HTERT RPE-1 (cell line): ENCODE measurements around the gene CREBBP.

ENCODE experiments used
- in situ Hi-C: fragments of 300-500 bp; cut with MboI; formaldehyde crosslinking; loops from 4 replicates; pipeline ENCODE4 v1.14.3; 2020; ENCODE audit warnings: low sequenced_read_pairs

Gene CREBBP

DNA sequence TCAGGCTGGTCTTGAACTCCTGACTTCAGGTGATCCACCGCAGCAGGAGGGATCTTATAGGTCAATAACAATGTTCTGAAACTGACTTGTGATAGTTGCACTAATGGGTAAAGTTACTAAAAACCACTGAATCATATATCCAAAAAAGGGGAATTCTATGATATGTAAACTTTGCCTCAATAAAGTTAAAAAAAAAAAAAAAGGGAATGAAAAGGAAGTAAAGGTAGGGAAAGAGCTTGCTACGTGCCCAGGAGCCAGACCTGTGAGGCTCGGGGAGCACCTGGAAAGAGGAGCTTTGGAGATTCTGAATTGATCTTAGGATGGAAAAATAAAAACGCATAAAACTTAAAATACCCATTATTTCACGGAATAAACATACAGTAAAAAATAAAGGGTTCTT, 142.4 kb downstream of the CREBBP start:
- in situ Hi-C loops = no loop called here

DNA sequence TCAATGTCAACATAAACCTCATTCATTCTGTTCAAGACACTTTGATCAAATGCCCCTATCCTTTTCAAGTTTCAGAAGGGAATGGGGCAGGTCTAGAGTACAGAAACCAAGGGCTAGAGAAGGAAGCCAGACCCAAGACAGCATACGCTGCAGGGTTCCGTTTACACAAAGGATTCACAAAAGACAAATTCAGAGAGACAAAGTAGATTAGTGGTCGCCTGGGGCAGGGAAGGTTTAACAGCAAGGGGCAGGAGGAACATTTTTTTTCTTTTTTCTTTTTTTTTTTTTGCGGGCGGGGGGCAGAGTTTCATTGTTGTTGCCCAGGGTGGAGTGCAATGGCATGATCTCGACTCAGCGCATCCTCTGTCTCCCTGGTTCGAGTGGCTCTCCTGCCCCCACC, 143.3 kb downstream of the CREBBP start:
- in situ Hi-C loops = no loop called here

DNA sequence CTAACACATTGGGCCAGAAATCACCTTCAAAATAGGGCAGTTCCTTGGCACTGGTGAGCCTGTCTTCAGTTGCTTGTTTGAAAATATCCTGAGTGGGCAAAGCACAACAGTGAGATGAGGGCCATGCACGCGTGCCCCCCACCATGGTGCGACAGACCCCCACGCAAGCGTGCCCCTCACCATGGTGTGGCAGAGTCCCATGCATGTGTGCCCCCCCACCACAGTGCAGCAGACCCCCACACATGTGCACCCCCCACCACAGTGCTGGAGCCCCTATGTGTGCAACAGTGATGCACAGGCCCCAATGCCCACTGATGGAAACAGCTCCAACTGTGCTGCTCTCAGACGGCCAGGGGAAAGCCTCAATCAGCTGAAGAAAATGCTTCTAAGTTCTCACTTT, 144.4 kb downstream of the CREBBP start:
- in situ Hi-C loops = no loop called here

DNA sequence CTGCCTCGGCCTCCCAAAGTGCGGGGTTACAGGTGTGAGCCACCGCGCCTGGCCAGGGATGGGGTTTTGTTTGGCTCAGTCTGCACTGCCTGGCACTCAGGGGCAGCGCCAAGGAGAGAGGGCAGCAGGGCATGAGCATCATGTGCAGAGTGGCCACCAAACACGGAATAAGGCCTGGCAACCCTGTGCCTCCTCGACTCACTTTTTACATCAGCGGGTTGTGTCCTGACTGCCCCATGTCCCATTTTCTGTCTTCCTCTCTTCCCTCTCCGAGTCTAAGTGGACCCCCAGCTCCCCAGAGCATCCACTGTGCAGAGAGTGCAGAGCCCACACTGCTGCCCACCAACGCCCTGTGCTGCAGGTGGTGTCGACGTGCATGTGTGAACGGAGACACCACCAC, 145.0 kb downstream of the CREBBP start:
- in situ Hi-C loops = no loop called here

DNA sequence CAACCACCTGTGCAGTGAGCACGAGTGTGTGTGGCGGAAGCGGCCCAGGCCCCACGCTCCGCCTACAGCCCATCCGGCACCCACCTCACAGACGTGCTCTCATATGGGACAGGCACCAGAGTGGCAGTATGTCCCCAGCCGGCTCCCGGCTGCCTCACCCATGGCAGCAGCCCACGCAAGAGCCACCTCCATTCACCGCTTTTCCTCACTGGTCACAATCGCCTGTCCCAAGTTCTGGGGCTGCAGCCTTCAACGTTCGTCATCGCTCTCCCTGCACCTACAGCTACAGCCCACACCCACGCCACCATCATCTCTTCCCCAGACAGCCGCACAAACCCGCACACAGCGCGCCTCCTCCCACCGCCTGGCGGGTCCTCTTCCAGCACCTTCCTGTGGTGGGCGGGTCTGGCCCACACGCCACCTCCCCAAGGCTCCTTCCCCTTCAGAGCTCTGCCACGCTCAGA, 145.7 kb downstream of the CREBBP start:
- in situ Hi-C loops = no loop called here

DNA sequence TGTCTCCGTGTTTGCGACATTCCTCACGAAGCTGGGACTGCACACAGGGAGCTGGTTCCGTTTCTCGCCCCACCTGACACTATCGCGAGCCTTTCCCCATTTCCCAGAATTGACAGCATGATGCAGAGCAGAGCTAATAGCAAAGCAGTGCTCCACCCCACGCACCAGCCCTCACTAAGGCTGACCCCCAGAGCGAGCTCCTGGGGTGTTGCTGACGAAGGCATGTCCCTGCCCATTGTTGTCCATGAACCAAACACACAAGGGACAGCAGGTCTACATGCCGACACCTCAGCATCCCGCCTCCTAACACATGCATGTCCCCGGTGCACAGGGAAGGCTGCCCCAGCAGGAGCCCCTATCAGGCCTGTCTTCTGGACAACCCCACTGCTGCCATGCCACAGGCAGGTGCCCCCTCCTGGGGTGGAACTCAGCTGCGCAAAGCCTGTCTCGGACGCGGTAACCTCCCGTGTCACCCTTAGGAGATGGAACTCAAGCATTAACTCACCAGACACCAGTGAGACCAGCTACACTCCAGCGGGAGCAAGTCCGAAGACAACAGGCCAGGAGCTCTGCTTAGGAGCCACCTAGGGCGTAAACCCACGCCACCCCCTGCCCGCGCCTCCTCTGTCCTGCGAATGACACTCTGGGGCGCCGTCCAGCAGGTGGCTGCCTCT, 146.3 kb downstream of the CREBBP start:
- in situ Hi-C loops = no loop called here

DNA sequence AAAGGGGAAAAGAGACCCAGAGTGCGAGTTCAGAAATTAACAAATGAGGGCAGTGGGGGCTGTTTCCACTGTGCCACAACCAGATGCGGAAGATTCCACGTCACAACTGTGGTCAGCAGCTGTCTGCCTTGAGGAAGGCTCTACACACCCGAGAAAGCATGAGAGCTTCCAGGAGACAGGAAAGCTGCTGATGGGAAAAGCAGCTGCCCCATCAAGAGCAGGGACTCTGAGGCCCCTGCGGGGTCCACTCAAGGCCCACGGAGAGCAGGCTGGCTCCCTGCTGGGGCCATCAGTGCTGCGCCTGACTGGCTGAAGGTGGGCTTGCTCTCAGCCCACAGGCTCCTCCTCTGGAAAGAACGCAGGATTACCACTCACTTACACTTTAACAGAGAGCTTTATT, 148.3 kb downstream of the CREBBP start:
- in situ Hi-C loops = no loop called here

DNA sequence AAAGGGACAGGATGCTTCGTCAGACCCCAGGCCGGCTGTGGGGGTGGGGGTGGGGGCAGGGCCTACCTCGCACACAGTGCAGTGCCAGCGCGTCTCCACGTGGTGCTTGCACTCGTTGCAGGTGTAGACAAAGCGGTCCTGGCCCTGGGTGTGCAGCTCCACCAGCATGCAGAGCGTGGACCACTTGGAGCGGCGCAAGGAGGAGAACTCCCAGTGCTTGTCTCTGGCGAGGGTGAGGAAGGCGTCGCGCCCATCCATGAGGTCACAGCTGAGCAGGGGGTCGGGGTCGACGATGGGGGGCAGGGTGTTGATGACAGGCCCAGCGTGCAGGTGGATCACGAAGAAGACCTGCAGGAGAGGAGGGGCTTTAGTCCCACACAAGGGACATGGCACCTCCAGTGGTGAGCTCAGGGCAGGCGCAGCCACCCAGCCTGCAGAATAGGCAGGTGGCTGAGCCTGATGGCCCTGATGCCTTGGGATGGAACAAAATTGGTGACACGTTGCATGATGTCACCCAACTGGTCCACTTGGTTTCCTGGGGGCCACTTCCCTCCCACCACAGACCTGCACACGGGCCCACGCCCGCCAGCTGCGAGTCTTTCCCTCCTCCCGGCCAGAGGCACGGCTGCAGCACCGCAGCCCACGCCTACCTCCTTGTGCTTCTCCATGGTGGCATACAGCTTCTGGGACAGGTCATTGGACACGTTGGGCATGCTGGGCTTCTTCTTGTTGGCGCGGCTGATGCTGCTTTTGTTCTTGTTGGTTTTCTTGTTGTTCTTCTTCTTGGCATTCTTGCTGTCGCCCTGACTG, 149.2 kb downstream of the CREBBP start:
- in situ Hi-C loops = no loop called here

DNA sequence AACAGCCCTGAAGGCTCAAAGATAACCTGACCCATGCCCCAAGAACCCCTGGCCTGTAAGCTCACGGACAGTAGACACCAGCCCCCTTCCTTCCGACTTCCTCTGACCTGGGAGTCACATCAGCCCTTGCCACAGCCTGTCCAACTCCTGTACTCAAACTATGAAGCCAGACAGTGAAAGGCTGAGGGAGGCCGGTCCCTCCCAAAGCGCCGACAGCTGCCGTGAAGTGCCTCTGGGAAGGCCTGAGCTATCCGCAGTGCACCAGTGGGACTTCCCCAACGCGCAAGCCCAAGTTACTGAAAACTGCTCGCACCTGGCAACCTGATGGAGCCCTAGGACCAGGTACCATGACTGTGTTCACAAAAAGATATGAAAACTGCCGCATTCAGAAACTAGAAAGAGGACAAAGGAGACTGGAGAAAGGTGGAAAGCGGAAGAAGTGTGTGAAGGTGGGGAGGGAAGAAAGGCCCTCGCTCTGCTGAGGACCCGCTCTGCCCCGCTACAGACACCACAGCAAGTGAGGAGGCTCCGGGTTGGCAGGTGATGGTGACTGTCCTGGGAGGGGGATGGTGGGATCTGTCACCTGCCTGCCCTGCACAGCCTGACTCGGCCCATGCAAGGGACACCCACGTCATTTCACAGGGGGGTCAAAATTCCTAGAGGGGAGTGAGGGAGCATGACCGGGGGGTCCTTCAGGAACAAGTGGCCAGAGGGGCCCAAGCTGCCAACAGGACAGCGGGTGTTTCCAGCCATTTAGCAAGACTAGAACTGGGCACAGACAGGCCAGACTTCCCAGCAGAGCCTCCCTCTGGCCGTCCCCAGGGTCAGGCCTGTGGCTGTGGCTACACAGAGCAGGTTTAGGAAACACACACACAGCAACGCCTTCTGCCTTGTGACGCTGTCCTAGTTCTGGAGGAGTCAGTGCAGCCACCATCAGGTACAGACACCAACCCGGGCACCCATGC, 150.1 kb downstream of the CREBBP start:
- in situ Hi-C loops = no loop called here

DNA sequence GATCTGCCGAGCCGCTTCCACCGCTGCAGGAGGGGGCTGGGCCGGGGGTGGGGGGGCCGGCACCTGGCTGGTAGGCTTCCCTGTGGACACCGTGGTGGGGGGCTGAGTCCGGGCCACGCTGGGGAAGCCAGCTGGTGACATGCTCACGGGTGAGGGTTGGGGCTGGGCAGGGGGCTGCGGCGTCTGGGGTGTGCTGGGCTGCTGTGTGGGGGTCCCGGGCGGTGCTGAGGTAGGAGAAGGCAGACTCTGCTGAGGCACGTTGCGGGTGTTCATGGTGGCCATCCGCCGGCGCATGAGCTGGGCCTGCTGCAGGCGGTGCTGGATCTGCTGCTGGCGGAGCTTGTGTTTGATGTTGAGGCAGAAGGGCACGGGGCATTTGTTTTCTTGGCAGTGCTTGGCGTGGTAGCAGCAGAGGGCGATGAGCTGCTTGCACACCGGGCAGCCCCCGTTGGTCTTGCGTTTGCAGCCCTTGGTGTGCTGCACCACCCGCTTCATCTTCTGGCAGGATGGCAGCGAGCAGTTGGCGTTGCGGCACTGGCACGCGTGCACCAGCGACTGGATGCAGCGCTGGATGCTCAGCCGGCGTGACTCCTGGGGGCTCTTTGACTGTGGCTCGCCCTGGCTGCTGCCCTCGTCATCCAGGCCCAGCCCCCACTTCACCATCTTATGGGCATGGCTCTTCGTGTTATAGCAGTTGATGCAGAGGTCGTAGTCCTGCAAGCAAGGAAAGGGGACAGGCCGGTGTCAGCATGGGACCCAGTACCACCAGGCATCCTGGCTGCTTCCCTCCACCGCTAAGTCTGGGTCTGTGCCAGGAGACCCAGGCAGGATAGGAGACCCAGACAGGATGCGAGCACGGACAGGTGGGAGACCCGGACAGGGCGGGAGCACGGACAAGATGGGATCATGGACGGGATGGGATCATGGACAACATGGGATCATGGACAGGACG, 151.1 kb downstream of the CREBBP start:
- in situ Hi-C loops = no loop called here

DNA sequence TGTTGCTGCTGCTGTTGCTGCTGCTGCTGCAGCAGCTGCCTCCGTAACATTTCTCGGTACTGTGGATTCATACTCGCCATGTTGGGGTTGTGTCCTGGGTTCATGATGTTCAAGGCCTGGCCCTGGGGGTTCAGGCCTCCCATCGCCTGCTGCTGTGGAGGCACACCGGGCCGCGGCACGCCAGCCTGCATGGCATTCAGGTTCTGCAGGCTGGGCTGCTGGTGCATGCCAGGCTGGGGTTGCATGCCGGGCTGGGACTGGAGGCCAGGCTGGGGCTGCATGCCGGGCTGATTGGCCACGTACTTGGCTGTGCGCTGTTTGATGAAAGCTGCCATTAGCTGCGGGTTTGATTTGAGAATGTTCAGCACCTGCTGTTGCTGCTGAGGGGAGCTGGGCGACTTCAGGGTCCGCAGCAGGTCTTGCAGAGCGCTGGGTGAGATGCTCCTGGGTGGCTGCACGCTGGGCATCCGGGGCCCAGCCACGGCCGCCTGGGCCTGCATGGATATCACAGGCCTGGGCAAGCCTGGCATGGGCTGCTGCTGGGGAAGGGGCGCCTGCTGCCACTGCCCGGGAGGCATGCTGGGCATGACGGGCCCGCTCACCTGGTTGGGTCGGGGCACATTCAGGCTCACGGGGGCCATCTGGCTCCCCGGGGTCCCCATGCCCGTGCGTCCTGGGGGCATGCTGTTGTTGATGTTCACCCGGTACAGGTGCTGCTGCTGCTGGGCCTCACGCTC, 151.9 kb downstream of the CREBBP start:
- in situ Hi-C loops = no loop called here

DNA sequence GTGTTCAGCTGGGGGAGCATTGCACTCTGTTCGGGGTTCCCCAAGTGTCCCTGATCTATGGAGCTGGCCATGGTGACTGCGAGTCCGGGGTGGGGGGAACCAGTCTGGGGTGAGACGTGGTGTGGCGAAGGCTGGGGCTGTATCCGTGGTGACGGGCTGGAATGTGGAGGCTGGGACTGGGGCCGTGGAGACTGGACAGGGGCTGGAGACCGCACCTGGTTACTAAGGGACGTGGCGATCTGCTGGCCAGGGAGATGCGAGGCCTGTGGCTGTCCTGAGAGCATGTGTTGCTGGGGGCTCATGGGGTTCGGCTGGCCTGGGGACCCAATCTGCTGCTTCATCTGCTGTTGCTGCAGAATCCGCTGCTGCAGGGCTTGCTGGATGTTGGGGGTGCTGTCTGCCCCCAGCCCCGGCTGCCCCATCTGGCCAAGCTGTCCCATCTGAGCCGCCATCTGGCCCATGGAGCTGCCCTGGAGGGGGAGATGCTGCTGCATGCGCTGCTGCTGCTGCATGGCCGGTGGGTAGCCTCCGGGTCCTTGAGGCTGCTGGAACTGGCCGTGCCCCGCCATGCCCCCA, 152.6 kb downstream of the CREBBP start:
- in situ Hi-C loops = no loop called here

DNA sequence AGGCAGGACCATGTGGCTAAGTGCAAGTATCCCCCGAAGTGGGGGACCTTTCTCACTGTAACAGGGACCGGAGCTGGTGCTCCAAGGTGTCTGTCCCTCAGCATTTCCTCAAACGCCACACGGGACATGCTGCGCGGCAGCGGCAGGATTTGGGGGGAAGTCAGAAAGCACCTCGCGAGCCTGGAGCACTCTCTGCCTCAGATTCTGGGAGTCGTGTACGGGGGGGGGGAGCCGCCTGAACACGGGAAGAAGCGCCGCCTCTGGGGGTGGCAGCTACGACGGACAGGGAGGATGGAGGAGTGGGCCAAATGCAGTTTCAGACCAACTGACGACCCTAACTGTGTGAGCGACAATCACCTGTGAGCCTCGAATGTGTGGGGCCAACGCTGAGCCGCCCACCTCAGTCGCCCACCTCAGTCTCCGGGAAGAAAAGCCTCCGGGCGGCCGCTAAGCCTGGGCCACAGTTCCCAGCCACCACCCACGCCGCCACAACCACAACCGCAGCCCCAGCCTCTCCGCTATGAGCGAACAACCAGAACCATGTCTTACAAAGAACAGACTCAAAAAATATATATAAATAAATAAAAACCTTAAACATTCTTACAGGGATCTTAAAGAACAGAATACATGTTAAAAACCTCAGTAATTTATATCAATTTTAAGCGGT, 154.4 kb downstream of the CREBBP start:
- in situ Hi-C loops = no loop called here

DNA sequence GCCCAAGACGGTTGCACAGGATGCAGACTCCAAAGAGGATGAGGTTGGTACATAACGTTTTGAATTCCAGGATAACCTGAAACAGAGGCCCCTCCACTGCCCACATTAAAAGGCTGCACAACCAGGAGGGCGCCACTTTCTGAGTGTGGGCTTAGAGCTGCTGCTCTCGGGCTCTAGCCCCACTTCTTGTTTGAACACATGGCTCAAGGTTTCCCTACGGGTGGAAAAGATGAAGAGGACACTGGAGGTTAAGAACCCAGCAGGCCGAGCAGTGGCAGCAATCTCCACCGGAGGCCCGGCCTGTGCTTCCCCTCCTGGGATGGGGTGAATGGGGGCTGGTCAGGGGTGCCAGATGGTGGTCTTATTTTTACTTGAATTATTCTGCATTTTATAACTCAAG, 155.2 kb downstream of the CREBBP start:
- in situ Hi-C loops = no loop called here

DNA sequence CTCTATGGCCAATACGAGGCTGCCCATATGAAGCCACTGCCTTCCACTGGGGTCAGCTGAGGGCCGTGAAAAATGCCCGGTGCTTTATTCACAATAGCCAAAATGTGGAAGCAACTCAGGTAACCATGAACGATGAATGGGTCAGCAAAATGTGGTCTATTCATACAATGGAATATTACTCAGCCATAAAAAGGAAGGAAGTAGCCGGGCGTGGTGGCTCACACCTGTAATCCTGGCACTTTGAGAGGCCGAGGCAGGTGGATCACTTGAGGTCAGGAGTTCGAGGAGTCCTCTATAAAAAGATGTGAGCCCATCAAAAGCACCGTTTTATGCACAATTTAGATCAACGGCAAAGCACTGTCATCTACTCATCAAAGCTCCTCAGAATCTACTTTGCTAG, 158.0 kb downstream of the CREBBP start:
- in situ Hi-C loops = no loop called here

DNA sequence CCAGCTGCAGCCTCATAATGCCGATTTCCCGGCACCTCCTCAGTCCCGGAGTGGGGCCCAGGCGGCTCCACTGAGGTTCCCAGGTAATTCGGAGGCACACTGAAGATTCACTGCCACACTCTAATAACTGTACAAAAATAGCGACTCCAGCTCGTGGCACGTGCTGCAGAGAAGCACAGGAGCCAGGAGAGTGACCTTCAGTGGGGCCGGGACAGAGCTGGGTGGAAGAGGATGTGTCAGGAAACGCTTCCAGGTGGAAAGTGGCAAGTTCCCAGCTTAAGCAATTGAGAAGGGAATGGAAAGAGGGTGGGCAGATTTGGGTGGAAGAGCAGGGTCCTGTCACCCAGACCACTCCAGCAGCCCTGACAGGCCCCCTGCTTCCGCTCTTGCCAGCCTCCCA, 160.1 kb downstream of the CREBBP start:
- in situ Hi-C loops = no loop called here

DNA sequence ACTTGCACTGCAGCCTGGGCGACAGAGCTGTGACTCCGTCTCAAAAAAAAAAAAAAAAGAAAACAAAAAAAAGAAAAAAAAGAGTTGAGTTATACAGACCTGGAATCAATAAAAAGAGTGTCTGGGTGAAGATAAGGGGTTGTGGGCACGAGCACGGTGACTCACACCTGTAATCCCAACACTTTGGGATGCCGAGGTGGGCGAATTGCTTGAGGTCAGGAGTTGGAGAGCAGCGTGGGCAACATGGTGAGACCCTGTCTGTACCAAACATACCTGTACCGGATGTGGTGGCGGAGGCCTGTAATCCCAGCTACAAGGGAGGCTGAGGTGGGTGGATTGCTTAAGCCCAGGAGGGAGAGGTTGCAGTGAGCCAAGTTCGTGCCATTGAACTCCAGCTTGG, 161.9 kb downstream of the CREBBP start:
- in situ Hi-C loops = no loop called here

DNA sequence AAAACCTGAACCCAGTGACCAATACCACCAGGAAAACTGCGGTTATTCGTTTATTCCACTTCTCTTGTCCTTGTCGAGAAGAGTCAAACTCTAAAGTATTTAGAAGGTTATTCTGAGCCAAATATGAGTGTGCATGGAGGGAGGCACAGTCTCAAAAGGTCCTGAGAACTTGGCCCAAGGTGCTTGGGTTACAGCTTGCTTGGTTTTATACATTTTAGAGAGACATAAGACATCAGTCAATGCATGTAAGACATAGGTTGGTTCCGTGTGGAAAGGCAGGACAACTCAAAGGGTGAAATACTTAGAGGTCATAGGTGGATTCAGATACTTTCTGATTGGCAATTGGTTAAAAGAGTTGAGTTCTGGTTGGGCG, 162.5 kb downstream of the CREBBP start:
- in situ Hi-C loops = no loop called here
